PFSK-1 (cell line): ENCODE measurements around the gene FEM1B.

Experiments
- FOXP2 ChIP-seq: optimal IDR thresholded peaks from 2 replicates; pipeline ENCODE3; 2011; ENCODE audit warnings: borderline replicate concordance, control low read depth, inconsistent platforms; ENCODE audit not compliant: insufficient read depth; ENCODE audit errors: extremely low read length, extremely low read depth
- POLR2AphosphoS5 ChIP-seq: IDR thresholded peaks from 2 replicates; pipeline ENCODE4 v1.6.1; 2012; ENCODE audit warnings: low read depth, mild to moderate bottlenecking, control low read depth, low read length, moderate library complexity
- REST ChIP-seq, 2 experiments: IDR thresholded peaks; 2 replicates each; pipeline versions ENCODE4 v1.6.1 to v1.8.0; 2011 to 2012; ENCODE audit warnings: low read depth in 2 of 2, low read length in 2 of 2, control low read depth in 1 of 2, inconsistent platforms in 1 of 2, mild to moderate bottlenecking in 1 of 2, moderate library complexity in 1 of 2; ENCODE audit not compliant: insufficient read depth in 1 of 2
- SIN3A ChIP-seq: IDR thresholded peaks from 2 replicates; pipeline ENCODE4 v1.6.1; 2012; ENCODE audit warnings: mild to moderate bottlenecking, low read length, moderate library complexity, borderline replicate concordance; ENCODE audit not compliant: insufficient read depth
- TAF1 ChIP-seq: IDR thresholded peaks from 2 replicates; pipeline ENCODE4 v1.6.1; 2012; ENCODE audit warnings: low read length, control low read depth, borderline replicate concordance; ENCODE audit not compliant: insufficient read depth

Gene FEM1B

GRCh38 chr15:68312701-68313204 is 35.2 kb downstream of the FEM1B start:
- TF ChIP-seq REST (IDR thresholded peaks at IDR 0.05; ENCODE audit: insufficient read depth in 1 of 2, low read depth in 2 of 2, low read length in 2 of 2) (no peak), TAF1 (no peak), POLR2AphosphoS5 (no peak), SIN3A (no peak), FOXP2 (no peak)

GRCh38 chr15:68313501-68314410 is 36.2 kb downstream of the FEM1B start:
- no peak for TF ChIP-seq FOXP2

- TF ChIP-seq FOXP2 (no peak), TAF1 (no peak), SIN3A (no peak)
Observed at GRCh38 chr15:68314563-68314962, 37.0 kb downstream of the FEM1B start.

GRCh38 chr15:68315035-68315434 is 37.5 kb downstream of the FEM1B start:
- TF ChIP-seq REST (IDR thresholded peaks at IDR 0.05; ENCODE audit: insufficient read depth in 1 of 2, low read depth in 2 of 2, low read length in 2 of 2) = no peak
- TF ChIP-seq FOXP2 = no peak
- TF ChIP-seq SIN3A = no peak
- TF ChIP-seq TAF1 = no peak
- no peak for TF ChIP-seq POLR2AphosphoS5

GRCh38 chr15:68315495-68316031 is 38.0 kb downstream of the FEM1B start:
- no peak for TF ChIP-seq POLR2AphosphoS5
- TF ChIP-seq FOXP2 = no peak
- no peak for TF ChIP-seq REST (IDR thresholded peaks at IDR 0.05; ENCODE audit: insufficient read depth in 1 of 2, low read depth in 2 of 2, low read length in 2 of 2)

GRCh38 chr15:68316061-68316804 is 38.7 kb downstream of the FEM1B start:
- TF ChIP-seq POLR2AphosphoS5 (no peak), SIN3A (no peak), REST (IDR thresholded peaks at IDR 0.05; ENCODE audit: insufficient read depth in 1 of 2, low read depth in 2 of 2, low read length in 2 of 2) (no peak), FOXP2 (no peak), TAF1 (no peak)
